Superior temporal gyrus (tissue), 1 donor: Measurements from ENCODE around the gene MACF1.

Experiments used
- DNase-seq: peaks from one replicate; pipeline ENCODE4 v3.0.0-alpha.2; 2016; ENCODE audit errors: extremely low spot score

MACF1 gene

GRCh38 chr1:39359028-39359570, 154.6 kb downstream of the MACF1 start:
- DNase-seq = no peak

- DNase-seq = no peak
These were observed 156.2 kb downstream of the MACF1 start for GRCh38 chr1:39360731-39361130.

- no peak for DNase-seq
These were observed 157.0 kb downstream of the MACF1 start for GRCh38 chr1:39361446-39361845.

GRCh38 chr1:39363267-39363666, 158.8 kb downstream of the MACF1 start:
- no peak for DNase-seq

GRCh38 chr1:39368045-39368444, 163.6 kb downstream of the MACF1 start:
- peak; percentile 40 for DNase-seq

GRCh38 chr1:39369565-39369964, 165.1 kb downstream of the MACF1 start:
- DNase-seq = no peak

GRCh38 chr1:39370602-39371001, 166.1 kb downstream of the MACF1 start:
- no peak for DNase-seq

GRCh38 chr1:39372105-39372504, 167.6 kb downstream of the MACF1 start:
- DNase-seq = no peak

- DNase-seq = no peak
These were observed 172.2 kb downstream of the MACF1 start for GRCh38 chr1:39376656-39377055.

GRCh38 chr1:39378377-39378776, 173.9 kb downstream of the MACF1 start:
- DNase-seq = no peak

GRCh38 chr1:39379187-39379586, 174.7 kb downstream of the MACF1 start:
- no peak for DNase-seq

- DNase-seq = no peak
These were observed 175.5 kb downstream of the MACF1 start for GRCh38 chr1:39380036-39380435.

GRCh38 chr1:39381839-39382238, 177.3 kb downstream of the MACF1 start:
- DNase-seq = no peak

GRCh38 chr1:39384305-39384704, 179.8 kb downstream of the MACF1 start:
- no peak for DNase-seq

- no peak for DNase-seq
These were observed 180.8 kb downstream of the MACF1 start for GRCh38 chr1:39385067-39385988.

GRCh38 chr1:39386997-39387396, 182.5 kb downstream of the MACF1 start:
- no peak for DNase-seq

GRCh38 chr1:39387452-39387851, 183.0 kb downstream of the MACF1 start:
- no peak for DNase-seq

- peak; percentile 80 for DNase-seq
These were observed 187.5 kb downstream of the MACF1 start for GRCh38 chr1:39391691-39392679.

- no peak for DNase-seq
These were observed 188.5 kb downstream of the MACF1 start for GRCh38 chr1:39392851-39393573.

- DNase-seq = no peak
These were observed 189.2 kb downstream of the MACF1 start for GRCh38 chr1:39393645-39394044.

GRCh38 chr1:39394059-39394458, 189.6 kb downstream of the MACF1 start:
- DNase-seq = no peak
